ENCODE data around the gene REP15.

The REP15 gene

GRCh38 chr12:27657296-27657695 is 39.0 kb upstream of the REP15 start:
- DNase-seq (ENCODE audit: extremely low read depth, insufficient read length) = no peak
- Histone ChIP-seq H3K4me3 (replicated peaks; ENCODE audit: low read depth, low read length) (no peak overlapping the region), H3K36me3 (ENCODE audit: control insufficient read depth, insufficient read depth, low read length) (no peaks in the 10 kb centered on the region; the same call in 1 of the 2 replicates), H3K27me3 (replicated peaks; ENCODE audit: control insufficient read depth, insufficient read depth, low read length) (no peaks in the 10 kb centered on the region)
- TF ChIP-seq, protein P1, sequence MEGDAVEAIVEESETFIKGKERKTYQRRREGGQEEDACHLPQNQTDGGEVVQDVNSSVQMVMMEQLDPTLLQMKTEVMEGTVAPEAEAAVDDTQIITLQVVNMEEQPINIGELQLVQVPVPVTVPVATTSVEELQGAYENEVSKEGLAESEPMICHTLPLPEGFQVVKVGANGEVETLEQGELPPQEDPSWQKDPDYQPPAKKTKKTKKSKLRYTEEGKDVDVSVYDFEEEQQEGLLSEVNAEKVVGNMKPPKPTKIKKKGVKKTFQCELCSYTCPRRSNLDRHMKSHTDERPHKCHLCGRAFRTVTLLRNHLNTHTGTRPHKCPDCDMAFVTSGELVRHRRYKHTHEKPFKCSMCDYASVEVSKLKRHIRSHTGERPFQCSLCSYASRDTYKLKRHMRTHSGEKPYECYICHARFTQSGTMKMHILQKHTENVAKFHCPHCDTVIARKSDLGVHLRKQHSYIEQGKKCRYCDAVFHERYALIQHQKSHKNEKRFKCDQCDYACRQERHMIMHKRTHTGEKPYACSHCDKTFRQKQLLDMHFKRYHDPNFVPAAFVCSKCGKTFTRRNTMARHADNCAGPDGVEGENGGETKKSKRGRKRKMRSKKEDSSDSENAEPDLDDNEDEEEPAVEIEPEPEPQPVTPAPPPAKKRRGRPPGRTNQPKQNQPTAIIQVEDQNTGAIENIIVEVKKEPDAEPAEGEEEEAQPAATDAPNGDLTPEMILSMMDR (IDR thresholded peaks at IDR 0.05; ENCODE audit: insufficient read depth, low read length, poor library complexity, severe bottlenecking) = no peak

DNA sequence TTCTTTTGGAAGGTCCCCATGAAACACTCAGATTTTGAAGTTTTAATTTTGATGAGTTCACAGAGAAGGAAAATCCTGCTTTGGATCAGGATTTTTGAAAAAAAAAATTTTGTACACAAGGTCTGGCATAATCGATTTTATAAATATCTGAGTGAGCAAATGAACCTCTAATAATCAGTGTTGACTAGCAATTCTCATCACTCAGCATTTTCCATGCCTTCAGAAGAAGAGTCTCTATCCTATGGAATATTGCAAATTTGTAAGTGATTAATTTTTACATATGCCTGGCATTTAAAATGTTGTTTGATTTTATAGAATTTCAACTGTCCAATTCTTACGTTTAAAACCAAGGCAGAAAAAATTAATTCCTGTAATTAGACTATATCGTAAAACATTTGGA is 30.5 kb upstream of the REP15 start:
- Histone ChIP-seq H3K36me3 (ENCODE audit: control insufficient read depth, insufficient read depth, low read length) (peaks cover 2% of the 10 kb centered on the region), H3K27me3 (replicated peaks; ENCODE audit: control insufficient read depth, insufficient read depth, low read length) (no peaks in the 10 kb centered on the region), H3K4me3 (replicated peaks; ENCODE audit: low read depth, low read length) (no peak overlapping the region)
- TF ChIP-seq, protein P1 (IDR thresholded peaks at IDR 0.05; ENCODE audit: insufficient read depth, low read length, poor library complexity, severe bottlenecking) = no peak
- DNase-seq (ENCODE audit: extremely low read depth, insufficient read length) = no peak

DNA sequence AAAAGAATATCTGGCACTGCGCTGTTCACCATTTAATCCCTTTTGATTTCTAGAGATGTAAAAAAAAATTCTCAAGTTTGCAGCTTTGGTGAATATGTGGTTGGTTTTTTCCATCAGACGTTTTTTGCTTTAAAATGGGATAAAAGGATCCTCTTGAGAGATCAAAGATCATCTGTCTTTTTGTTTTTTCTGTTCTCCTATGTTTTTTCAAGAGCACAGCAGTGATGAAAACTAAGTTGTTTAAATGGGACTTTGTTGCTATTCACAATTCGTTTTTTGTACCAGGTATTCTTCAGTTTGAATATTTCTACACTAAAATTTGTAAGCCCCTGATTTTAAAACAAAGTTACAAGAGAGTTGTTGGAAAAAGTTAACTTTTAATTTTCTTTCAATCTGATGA is 29.7 kb upstream of the REP15 start:
- H3K36me3 ChIP-seq (ENCODE audit: control insufficient read depth, insufficient read depth, low read length) = peaks cover 2% of the 10 kb centered on the region
- DNase-seq (ENCODE audit: extremely low read depth, insufficient read length) = no peak
- TF ChIP-seq, protein P1 (IDR thresholded peaks at IDR 0.05; ENCODE audit: insufficient read depth, low read length, poor library complexity, severe bottlenecking) = no peak

GRCh38 chr12:27667540-27667939 is 28.7 kb upstream of the REP15 start:
- H3K36me3 ChIP-seq (ENCODE audit: control insufficient read depth, insufficient read depth, low read length) = peaks cover 2% of the 10 kb centered on the region
- no peak overlapping the region for H3K4me3 ChIP-seq (replicated peaks; ENCODE audit: low read depth, low read length)
- no peaks in the 10 kb centered on the region for H3K27me3 ChIP-seq (replicated peaks; ENCODE audit: control insufficient read depth, insufficient read depth, low read length)
- no peak for DNase-seq (ENCODE audit: extremely low read depth, insufficient read length)
- TF ChIP-seq, protein P1 (IDR thresholded peaks at IDR 0.05; ENCODE audit: insufficient read depth, low read length, poor library complexity, severe bottlenecking) = no peak

More for the DNA sequence above, 29.7 kb upstream of the REP15 start:
- Histone ChIP-seq H3K27me3 (replicated peaks; ENCODE audit: control insufficient read depth, insufficient read depth, low read length) (no peaks in the 10 kb centered on the region), H3K4me3 (replicated peaks; ENCODE audit: low read depth, low read length) (no peak overlapping the region)

DNA sequence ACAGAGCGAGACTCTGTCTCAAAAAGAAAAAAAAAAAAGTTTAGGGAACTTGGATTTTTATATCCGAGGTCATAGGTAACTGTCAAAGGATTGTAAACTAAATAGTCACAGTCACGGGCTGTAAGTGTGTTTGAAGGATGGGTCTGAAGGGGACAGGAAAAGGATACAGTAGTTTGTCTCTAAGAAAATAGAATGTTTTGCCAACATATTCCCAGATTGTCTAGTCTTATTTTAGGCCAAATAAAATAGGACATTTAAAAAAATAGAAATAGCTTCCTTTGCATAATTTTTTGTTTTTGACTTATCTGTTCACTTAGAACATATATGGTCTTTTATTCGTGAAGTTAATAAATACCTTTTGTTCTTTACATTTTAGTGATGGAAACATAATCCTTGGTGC is 24.2 kb upstream of the REP15 start:
- Histone ChIP-seq H3K36me3 (ENCODE audit: control insufficient read depth, insufficient read depth, low read length) (peaks cover 4% of the 10 kb centered on the region), H3K27me3 (replicated peaks; ENCODE audit: control insufficient read depth, insufficient read depth, low read length) (no peaks in the 10 kb centered on the region), H3K4me3 (replicated peaks; ENCODE audit: low read depth, low read length) (no peak overlapping the region)
- no peak for DNase-seq (ENCODE audit: extremely low read depth, insufficient read length)
- TF ChIP-seq, protein P1 (IDR thresholded peaks at IDR 0.05; ENCODE audit: insufficient read depth, low read length, poor library complexity, severe bottlenecking) = no peak

DNA sequence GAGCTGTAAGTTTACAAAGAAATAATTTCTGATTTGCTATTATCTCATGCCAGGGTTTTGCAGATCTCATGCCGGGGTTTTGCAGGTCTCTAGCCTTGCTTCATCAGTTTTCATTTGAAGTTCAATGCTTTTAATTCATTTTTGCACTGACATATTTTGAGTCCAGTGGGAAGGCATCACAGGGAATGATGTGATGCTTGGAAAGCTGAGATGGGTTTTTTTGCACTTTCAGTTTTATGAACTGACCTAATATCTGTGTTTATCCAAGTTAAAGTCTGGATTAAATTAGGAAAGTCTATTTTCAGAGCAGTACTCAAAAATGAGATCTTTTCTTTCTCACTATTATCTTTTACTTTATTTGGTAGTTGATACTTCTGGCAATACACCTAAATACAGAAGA is 23.6 kb upstream of the REP15 start:
- TF ChIP-seq, protein P1 (IDR thresholded peaks at IDR 0.05; ENCODE audit: insufficient read depth, low read length, poor library complexity, severe bottlenecking) = no peak
- peaks cover 4% of the 10 kb centered on the region for H3K36me3 ChIP-seq (ENCODE audit: control insufficient read depth, insufficient read depth, low read length)
- DNase-seq (ENCODE audit: extremely low read depth, insufficient read length) = no peak
- H3K27me3 ChIP-seq (replicated peaks; ENCODE audit: control insufficient read depth, insufficient read depth, low read length) = no peaks in the 10 kb centered on the region
- no peak overlapping the region for H3K4me3 ChIP-seq (replicated peaks; ENCODE audit: low read depth, low read length)

Data from GM06990 (cell line).